HG02571 (cell line): ENCODE measurements around the gene CALR3.
"Not testable (repeated sequence)": the region's sequence is repeated elsewhere in the genome, so short reads cannot be mapped to it uniquely, and the experiment has no call there.

Experiments
- ATAC-seq: cut with Tn5 transposase; IDR thresholded peaks from one replicate; pipeline ENCODE4 v1.9.1; 2021; ENCODE audit warnings: mild to moderate bottlenecking, moderate library complexity; ENCODE audit not compliant: unreplicated experiment

Gene CALR3

DNA sequence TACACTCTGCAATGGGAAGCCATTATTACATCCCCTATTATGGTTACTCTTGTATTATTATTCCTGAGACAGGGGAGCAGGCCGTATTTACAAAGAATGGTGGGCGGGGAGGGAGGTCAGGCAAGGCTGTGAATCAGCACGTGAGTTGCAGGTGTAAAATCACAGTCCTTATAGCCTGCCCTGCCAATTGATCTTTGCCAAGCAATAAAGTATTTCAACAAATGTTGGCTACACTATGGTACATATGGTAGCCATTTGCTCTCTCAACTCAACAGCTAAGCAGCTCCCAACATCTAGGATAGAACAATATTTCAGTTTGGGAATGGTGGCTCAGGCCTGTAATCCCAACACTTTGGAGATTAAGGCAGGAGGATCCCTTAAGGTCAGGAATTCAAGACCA is 36.3 kb downstream of the CALR3 start:
- ATAC-seq, result no peak

GRCh38 chr19:16458391-16459341 is 37.3 kb downstream of the CALR3 start:
- ATAC-seq, result no peak

DNA sequence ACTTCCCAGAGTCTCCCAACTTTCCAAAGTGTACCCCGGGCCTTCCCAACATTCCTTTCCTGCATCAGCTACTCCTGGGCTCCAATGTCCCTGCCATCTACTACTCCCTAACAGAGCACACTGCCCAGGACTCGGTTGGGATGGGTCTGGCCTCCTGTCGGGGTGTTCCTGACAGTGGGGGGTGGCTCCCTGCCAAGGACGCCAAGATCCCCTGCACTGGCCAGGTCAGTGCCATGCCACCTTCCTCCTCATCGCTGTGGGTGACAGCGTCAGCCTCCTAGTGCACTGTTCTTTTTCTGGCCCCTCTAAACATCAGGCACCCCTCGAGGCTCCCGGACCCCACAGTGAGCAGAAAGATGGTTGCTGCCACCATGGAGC is 38.0 kb downstream of the CALR3 start:
- no peak for ATAC-seq

DNA sequence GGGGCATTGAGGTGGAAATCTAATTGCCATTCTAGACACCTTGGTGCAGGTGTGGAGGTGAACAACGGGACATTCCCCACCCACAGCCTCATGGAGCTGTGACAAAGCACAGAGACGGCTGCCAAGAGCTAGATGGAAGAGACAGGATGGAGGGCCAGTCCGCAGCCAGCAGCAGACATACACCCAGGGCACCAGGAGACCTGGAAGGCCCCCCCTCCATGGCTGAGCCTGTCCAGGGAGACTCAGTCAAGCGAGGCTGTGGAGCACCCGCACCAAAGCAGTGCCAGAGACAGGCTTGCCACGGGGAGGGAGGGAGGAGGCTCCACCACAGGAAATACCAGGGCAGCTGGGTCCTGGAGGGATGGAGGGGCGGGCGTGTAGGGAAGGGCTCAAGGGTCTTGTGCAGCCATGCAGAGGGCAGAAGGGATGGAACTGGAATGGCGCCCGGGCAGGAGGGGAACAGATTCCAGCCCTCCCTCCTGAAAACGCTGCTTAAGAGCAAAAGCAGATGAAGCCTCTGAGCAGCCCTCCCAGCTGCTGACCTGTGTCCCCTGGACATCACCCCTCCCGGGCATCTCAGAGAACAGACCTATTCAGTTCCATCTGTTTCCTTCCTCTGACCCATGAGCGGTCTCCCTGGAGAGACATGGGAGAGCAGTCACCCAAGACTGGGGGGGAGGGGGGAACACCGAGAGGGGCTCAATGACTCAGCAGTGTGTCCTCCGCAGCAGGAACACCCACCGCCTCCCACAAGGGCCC is 38.6 kb downstream of the CALR3 start:
- no peak for ATAC-seq

DNA sequence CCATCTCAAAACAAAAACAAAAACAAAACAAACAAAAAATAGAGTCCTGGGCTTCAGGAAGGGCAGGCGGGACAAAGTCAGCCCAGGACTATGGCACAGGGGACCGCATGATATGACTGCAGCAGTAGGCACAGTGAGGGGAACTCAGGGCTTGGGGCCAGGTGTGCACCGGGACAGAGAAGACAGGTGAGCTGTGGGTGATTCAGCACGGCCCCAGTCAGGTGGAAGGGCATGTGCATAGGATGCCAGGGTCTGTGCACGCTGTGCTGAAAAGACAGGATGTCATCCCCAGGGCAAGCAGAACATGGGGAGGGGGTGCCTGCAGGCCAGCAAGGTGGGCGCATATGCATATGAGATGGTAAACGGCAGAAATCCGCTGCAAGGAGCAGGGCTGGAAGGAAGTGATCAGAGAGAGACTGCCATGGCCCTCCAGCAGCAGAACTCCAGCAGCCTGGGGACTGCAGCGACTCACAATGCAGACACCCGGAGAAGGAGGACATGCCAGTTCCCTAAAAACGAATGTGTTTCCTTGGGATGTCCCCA is 39.2 kb downstream of the CALR3 start:
- no peak for ATAC-seq

DNA sequence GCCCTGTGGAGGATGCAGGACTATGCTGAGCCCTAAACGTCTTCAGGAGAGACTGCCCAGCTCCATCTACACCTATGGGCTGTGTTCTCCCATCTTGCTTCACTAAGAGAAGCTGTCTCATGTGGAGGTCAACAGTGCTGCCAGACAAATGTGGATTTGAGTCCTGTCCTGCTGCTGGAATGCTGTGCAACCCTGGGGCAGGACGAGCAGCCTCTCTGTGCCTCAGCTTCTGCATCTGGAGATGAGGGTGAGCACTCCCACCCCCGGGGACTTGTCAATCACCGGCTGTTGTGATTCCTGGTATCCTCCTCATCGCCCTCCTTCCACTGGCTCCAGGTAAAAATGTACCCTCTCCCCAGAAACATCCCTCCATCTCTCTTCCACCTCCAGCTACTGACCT is 40.5 kb downstream of the CALR3 start:
- no peak for ATAC-seq

GRCh38 chr19:16454351-16454918 is 41.5 kb downstream of the CALR3 start:
- ATAC-seq, result no peak

DNA sequence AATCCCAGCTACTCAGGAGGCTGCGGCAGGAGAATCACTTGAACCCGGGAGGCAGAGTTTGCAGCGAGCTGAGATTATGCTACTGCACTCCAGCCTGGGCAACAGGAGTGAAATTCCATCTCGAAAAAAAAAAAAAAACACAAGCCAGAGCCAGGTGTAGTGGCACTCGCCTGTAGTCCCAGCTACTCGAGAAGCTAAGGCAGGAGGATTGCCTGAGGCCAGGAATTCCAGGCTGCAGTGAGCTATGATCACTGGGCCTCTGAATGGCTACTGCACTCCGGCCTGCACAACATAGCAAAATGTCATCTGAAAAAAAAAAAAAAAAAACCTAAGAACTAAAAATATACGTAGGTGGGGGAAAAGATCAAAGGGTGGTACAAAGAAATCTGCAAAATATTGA is 43.6 kb downstream of the CALR3 start:
- no peak for ATAC-seq

- no peak for ATAC-seq
These were observed 46.5 kb downstream of the CALR3 start for GRCh38 chr19:16449330-16449961.

- ATAC-seq, result not testable (repeated sequence)
These were observed 47.1 kb downstream of the CALR3 start for GRCh38 chr19:16448872-16449271.

DNA sequence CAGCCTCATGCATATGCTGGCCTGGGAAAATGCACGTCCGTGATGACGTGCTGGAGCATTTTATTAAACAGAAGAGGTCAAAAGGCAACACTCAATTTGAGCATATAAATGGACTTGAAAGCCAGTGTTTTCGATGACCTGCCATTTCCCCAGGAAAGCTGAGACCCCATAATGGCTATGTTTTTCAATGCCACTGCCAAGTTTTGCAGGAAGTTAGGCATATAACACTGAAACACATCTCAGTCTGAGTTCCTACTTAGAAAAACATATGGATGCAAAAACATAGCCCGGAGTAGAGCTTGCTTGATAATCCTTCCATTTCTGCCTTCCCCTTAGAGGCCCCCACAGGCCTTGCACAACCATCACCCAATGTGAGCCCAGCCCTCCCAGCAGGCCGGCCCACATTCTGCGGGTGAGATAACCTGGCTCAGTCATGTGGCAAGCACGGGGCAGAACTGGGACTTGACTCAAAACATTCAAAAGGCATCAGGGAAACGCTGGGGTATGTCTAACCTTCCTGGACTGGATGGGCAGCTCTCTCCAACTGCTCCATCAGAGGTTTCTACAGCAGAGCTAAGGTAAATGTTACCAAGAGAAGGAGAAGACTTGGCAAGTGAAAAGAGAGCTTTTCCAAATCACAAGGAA is 49.1 kb downstream of the CALR3 start:
- ATAC-seq, result no peak

- no peak for ATAC-seq
These were observed 49.8 kb downstream of the CALR3 start for GRCh38 chr19:16446108-16446723.

- ATAC-seq, result no peak
These were observed 50.5 kb downstream of the CALR3 start for GRCh38 chr19:16445238-16446107.

DNA sequence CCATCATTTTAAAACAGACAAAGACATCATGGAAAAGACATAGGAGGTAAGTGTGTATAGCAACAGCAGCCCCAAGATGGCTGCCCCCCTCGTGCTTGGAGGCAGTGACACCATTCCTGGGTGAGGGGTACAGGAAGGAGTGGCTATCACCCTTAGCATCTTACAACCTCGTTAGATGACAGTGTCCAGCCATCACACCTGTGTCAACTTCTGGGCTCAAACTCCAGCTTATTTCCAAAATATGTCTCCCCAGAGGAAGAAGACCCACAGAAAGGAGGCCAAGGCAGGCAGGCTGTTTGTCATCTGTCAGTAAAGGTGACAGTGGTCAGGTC is 51.7 kb downstream of the CALR3 start:
- ATAC-seq, result no peak

GRCh38 chr19:16442386-16443276 is 53.3 kb downstream of the CALR3 start:
- ATAC-seq, result no peak

- no peak for ATAC-seq
These were observed 54.3 kb downstream of the CALR3 start for GRCh38 chr19:16441661-16442162.

- no peak for ATAC-seq
These were observed 59.1 kb downstream of the CALR3 start for GRCh38 chr19:16436780-16437332.
